AG09309 (cell line): Measurements from ENCODE around the gene SPATA31E1.

ENCODE experiments used
- DNase-seq: peaks from one replicate; pipeline ENCODE4 v3.0.0-alpha.2; 2010; ENCODE audit warnings: low read depth
- H3K4me3 ChIP-seq: 2 replicates; pipeline ENCODE4 v1.5.1; 2011; ENCODE audit warnings: mild to moderate bottlenecking, low read depth, low read length, moderate library complexity; ENCODE audit not compliant: control insufficient read depth
- TF ChIP-seq, protein P1 (sequence below): IDR thresholded peaks from 2 replicates; pipeline ENCODE4 v1.5.1; 2011; ENCODE audit warnings: mild to moderate bottlenecking, low read depth, low read length, inconsistent platforms; ENCODE audit not compliant: insufficient read depth, control insufficient read depth; ENCODE audit errors: missing control alignments

SPATA31E1 gene

DNA sequence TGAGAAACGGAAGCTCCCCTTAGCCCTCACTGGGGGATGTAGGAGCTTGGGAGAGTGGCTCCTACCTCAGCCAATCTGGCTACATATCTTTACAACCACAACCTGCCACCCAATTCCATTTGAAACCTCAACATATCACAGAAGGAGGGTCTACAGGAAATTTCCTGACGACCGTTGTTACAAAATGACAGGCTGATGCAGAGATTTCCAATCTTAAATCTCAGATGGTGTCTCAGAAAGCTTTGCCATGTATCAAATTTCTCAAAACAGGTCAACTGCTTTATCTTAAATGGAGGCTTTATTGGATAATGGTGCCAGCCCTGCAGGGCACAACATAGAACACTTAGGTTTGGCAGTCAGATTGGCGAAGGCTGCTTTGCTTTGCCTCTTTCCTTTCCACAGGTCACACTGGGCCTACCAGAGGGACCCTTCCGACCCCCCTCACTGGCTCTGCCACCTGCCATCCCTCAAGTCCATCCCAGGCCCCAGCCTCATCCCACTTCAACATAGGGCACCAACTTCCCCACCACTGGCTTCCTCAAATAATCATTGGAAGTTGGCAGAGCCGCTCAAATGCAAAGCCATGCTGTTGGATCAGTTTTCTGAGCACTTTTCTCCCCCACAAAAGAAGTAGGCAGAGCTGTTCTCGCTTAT is 11.1 kb upstream of the SPATA31E1 start:
- TF ChIP-seq, protein P1, sequence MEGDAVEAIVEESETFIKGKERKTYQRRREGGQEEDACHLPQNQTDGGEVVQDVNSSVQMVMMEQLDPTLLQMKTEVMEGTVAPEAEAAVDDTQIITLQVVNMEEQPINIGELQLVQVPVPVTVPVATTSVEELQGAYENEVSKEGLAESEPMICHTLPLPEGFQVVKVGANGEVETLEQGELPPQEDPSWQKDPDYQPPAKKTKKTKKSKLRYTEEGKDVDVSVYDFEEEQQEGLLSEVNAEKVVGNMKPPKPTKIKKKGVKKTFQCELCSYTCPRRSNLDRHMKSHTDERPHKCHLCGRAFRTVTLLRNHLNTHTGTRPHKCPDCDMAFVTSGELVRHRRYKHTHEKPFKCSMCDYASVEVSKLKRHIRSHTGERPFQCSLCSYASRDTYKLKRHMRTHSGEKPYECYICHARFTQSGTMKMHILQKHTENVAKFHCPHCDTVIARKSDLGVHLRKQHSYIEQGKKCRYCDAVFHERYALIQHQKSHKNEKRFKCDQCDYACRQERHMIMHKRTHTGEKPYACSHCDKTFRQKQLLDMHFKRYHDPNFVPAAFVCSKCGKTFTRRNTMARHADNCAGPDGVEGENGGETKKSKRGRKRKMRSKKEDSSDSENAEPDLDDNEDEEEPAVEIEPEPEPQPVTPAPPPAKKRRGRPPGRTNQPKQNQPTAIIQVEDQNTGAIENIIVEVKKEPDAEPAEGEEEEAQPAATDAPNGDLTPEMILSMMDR = no peak
- no peak for DNase-seq

DNA sequence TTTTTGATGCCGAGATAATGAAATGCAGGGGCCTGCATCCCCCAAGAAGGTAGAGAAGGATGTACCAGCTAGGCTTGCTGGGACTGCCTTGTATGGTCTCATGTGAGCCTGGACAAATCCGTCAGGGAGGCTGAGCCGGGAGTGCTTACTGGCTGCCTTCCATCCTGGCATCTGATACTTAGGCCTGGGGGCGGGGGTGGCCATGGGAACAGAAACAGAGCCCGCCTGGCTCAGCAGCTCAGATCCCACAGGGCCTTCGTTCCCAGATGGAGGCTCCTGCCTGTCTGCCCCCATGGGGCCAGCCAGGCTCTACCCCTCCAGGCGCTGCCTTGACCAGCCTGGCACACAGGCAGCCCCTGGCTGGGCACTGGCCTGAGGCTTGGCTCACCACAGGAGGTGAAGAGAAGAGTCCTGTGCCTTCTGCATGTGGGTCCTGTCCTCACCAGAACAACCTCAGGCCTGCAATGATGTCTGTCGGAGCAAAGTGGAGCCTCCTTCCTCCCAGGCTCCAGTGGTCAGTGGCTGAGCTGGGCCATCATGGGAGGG is 10.5 kb upstream of the SPATA31E1 start:
- no peak for DNase-seq
- TF ChIP-seq, protein P1 = no peak
- no peak overlapping the region for H3K4me3 ChIP-seq

More for the DNA sequence above, 11.1 kb upstream of the SPATA31E1 start:
- H3K4me3 ChIP-seq = no peak overlapping the region

GRCh38 chr9:87873607-87874303 is 8.9 kb upstream of the SPATA31E1 start:
- no peak overlapping the region for H3K4me3 ChIP-seq
- no peak for DNase-seq
- TF ChIP-seq, protein P1 = no peak

GRCh38 chr9:87874304-87874623 is 8.4 kb upstream of the SPATA31E1 start:
- TF ChIP-seq, protein P1 = no peak
- no peak for DNase-seq
- no peak overlapping the region for H3K4me3 ChIP-seq

- H3K4me3 ChIP-seq = no peak overlapping the region
- TF ChIP-seq, protein P1 = no peak
- DNase-seq = no peak
Observed at GRCh38 chr9:87875060-87875459, 7.6 kb upstream of the SPATA31E1 start.

DNA sequence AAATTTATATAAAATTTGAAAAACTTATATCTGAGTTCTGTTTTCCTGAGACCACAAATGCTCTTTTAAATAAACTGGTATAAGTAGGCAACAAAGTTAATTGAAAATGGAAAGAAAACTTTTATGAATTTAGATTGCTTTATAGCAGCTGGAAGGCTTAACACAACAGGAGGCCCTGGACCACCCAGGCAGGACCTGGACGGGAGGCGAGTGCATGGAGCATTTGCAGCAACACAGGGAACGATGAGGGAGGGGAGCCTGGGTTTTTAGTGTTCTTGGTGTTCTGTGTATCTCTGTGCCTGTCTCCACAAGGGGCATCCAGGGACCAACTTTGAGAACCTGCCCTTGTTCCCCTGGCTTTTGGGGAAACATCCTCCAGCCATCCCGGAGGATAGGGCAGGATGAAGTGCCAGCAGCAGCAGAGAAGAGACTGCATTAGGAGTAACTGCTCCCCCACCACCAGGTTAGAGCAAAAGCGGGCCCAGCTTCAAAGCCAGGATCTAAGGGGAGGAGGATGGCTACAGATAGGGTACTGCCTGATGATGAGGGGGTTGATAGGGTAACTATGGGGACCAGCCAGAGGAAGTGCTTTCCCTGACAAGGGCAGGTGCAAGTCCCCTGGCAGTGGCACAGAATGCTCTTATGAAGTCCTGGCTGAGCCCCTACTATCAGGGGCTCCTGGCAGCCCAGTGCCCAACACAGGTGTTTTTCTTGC is 6.7 kb upstream of the SPATA31E1 start:
- no peak for DNase-seq
- H3K4me3 ChIP-seq = no peak overlapping the region
- TF ChIP-seq, protein P1 = no peak
